Cardiac muscle cell (in vitro differentiated cells and primary cell): ENCODE measurements around the gene ZIC1. TPM values are rescaled to one million over a fixed set of nuclear protein-coding genes. Genes with fewer than 3 reads are reported as not detected.

ENCODE experiments used
- DNase-seq, 2 donors: peaks; one replicate each; pipeline versions ENCODE4 v3.0.0 to v3.0.0-alpha.2; 2010 to 2017; ENCODE audit warnings: low read depth in 1 of 2, low spot score in 1 of 2
- H3K27ac ChIP-seq: fragments of 200-600 bp; sonication (generic); 2 replicates; pipeline ENCODE4 v1.5.1; 2016
- H3K27me3 ChIP-seq: fragments of 200-600 bp; sonication (generic); 2 replicates; pipeline ENCODE4 v1.6.0; 2016; ENCODE audit warnings: control low read depth
- H3K36me3 ChIP-seq: fragments of 200-600 bp; sonication (generic); 2 replicates; pipeline ENCODE4 v1.5.1; 2016; ENCODE audit warnings: control low read depth
- H3K4me1 ChIP-seq: fragments of 200-600 bp; sonication (generic); 2 replicates; pipeline ENCODE4 v1.8.1; 2017; ENCODE audit warnings: low read depth, mild to moderate bottlenecking, mixed run types
- H3K4me3 ChIP-seq: fragments of 200-600 bp; sonication (generic); 2 replicates; pipeline ENCODE4 v1.5.1; 2016; ENCODE audit warnings: mild to moderate bottlenecking
- H3K9me3 ChIP-seq: fragments of 200-600 bp; sonication (generic); 2 replicates; pipeline ENCODE4 v1.5.1; 2017; ENCODE audit warnings: low read depth, mild to moderate bottlenecking, control low read depth
- polyA plus RNA-seq: library from polyadenylated mRNA; unstranded; fragments of >200 nt; fragmentation: Nextera tagmentation; extraction: Ambion mirVana; gene quantifications from 2 replicates; pipeline ENCODE4 v1.2.1, GENCODE V29; 2016
- total RNA-seq: library from RNA; depleted of rRNA; stranded (reverse); fragments of >200 nt; gene quantifications from 2 replicates; pipeline ENCODE4 v1.2.3, GENCODE V29; 2016
- TF ChIP-seq, protein P1 (sequence below): IDR thresholded peaks from 2 replicates; pipeline ENCODE4 v1.5.1; 2012; ENCODE audit warnings: low read depth, mild to moderate bottlenecking, low read length

Gene ZIC1
- total and polyA plus RNA-seq, 2 experiments from 2014 or later, result 0.35 TPM; not detected in 1

DNA sequence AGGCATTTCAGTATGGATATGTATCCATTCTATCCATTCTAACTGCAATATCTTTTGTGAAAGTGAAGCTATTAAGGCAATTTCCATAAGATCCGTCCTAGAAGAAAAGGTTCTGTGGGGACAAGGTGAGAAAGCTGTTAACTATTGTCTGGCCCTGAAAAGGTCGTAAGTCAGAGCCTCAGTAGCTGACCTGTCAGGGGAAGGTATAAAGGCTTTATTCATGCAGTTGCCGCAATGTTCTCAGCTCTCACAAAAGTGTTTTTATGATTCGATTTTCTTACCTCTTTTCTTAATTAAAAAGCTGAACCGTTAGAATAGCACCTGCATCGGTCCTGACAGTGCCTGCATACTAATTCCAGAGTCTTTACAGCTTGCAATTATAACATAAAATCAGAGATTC, 27.6 kb upstream of the ZIC1 start:
- Histone ChIP-seq H3K4me3 (no peak overlapping the region), H3K27ac (no peak overlapping the region), H3K27me3 (peaks cover 100% of the 10 kb centered on the region), H3K9me3 (no peaks in the 10 kb centered on the region), H3K4me1 (no peaks in the 10 kb centered on the region), H3K36me3 (no peaks in the 10 kb centered on the region)
- DNase-seq, result no peak
- TF ChIP-seq, protein P1, sequence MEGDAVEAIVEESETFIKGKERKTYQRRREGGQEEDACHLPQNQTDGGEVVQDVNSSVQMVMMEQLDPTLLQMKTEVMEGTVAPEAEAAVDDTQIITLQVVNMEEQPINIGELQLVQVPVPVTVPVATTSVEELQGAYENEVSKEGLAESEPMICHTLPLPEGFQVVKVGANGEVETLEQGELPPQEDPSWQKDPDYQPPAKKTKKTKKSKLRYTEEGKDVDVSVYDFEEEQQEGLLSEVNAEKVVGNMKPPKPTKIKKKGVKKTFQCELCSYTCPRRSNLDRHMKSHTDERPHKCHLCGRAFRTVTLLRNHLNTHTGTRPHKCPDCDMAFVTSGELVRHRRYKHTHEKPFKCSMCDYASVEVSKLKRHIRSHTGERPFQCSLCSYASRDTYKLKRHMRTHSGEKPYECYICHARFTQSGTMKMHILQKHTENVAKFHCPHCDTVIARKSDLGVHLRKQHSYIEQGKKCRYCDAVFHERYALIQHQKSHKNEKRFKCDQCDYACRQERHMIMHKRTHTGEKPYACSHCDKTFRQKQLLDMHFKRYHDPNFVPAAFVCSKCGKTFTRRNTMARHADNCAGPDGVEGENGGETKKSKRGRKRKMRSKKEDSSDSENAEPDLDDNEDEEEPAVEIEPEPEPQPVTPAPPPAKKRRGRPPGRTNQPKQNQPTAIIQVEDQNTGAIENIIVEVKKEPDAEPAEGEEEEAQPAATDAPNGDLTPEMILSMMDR, result no peak

DNA sequence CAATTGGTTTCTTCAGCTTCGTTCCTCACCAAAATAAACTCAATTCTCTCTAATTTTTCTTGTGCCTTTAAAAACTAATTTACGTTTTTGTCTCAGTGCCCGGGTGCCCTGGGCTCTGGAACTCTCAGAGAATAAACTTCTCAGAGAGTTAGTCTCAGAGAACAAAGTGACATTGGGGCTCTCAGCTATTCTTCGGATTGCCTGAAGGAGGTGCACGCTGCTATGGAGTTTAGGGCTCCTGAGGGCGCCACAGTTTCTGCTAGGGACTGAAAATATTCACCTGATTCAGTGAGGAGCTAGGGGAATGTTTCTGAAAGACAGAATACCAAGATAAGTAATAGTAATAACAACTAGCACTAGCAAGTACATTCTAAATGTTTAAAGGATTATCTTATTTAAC, 25.5 kb upstream of the ZIC1 start:
- no peaks in the 10 kb centered on the region for H3K4me1 ChIP-seq
- TF ChIP-seq, protein P1, result peak; percentile 40
- no peak overlapping the region for H3K27ac ChIP-seq

DNA sequence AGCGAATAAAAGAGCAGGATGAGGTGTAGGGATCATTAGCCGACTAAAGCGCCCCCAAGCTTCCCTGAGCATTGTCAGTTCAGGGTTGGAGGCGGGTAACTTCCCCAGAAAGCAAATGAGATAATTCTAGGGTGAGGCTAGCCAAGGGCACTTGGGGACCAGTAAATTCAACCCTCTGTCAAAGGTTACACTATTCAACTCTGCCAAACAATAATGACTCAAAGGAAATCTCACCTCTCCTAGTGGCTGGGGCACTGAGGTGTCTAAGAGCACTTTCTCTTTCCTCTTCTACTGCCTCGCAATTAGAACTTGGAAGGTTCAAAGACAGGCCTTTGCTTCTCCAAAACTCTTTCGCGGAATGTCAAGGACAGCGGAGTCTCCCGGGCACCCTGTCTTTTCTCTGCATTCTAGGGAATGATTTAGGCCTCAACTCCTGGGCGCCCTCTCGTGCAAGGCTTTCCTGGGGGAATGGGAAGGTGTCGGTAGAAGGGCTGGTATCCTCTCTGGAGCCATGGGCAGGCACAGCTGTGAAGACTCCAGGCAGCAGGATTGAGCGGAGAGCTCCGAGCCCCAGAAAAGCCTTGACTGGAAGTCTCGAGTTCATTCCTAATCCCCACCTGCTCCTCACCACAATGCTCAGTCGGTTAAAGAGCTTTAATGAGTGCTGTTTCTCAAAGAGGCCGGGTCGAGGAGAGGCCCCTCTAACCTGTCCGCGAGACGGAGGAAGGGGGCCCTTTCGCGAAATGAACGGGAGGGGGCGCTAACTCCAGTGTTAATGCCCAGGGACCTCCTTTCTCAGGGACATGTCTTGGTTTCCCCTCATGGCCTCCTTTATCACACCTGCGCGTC, 24.7 kb upstream of the ZIC1 start:
- Histone ChIP-seq H3K27me3 (peaks cover 100% of the 10 kb centered on the region), H3K36me3 (no peaks in the 10 kb centered on the region), H3K27ac (no peak overlapping the region), H3K4me3 (no peak overlapping the region), H3K4me1 (no peaks in the 10 kb centered on the region), H3K9me3 (no peaks in the 10 kb centered on the region)
- TF ChIP-seq, protein P1, result no peak
- no peak for DNase-seq

More for the DNA sequence above, 25.5 kb upstream of the ZIC1 start:
- no peak overlapping the region for H3K4me3 ChIP-seq
- no peaks in the 10 kb centered on the region for H3K9me3 ChIP-seq
- DNase-seq, result peak in 1 of 2 donors; percentile 54
- H3K27me3 ChIP-seq, result peaks cover 100% of the 10 kb centered on the region
- H3K36me3 ChIP-seq, result no peaks in the 10 kb centered on the region

DNA sequence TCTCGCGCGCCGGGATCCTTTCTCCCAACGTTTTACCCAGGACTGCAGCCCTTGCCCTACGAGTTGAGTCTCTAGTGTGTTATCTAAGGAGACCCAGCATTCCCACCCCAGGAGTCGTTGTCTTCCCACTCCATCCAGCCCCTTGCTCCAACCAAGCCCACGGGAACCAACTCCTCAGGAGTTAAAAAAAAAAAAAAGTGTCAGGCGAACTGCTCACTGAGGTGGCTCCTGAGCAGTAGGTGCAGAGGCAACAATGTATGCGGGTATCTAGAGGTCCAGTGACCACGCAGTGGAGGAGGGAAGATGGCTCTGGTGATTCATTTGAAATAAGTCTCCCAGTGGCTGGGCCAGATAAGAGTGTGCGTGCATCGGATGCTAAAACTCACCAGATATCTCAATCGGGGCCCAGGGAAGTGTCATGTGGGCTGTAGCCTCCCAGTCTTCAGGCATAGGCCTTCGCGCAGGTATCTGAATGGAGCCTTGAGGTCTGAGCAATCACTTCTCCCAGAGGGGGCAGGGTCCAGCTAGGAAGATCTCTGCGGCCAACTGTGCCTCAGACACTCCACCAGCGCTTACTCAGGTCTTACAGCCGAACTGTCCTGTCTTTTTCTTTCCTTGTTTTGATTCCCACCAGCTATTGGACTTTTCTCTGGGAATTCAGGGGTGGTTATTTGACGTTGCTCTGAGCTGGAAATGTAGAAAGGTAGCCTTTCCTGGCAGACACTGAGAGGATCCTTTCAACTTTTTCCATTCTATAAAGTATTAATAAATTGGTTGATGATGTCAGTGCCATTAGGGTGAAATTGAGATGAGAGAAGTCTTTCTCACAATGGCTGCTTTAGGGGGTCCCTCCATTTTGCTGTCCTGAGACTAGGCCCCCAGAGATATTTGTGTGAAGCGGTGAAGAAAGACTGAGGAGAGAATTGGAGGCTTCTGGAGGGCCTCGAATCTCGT, 23.8 kb upstream of the ZIC1 start:
- no peak for DNase-seq
- TF ChIP-seq, protein P1, result no peak
- Histone ChIP-seq H3K27me3 (peaks cover 100% of the 10 kb centered on the region), H3K4me1 (no peaks in the 10 kb centered on the region), H3K36me3 (no peaks in the 10 kb centered on the region), H3K27ac (no peak overlapping the region), H3K4me3 (no peak overlapping the region), H3K9me3 (no peaks in the 10 kb centered on the region)

DNA sequence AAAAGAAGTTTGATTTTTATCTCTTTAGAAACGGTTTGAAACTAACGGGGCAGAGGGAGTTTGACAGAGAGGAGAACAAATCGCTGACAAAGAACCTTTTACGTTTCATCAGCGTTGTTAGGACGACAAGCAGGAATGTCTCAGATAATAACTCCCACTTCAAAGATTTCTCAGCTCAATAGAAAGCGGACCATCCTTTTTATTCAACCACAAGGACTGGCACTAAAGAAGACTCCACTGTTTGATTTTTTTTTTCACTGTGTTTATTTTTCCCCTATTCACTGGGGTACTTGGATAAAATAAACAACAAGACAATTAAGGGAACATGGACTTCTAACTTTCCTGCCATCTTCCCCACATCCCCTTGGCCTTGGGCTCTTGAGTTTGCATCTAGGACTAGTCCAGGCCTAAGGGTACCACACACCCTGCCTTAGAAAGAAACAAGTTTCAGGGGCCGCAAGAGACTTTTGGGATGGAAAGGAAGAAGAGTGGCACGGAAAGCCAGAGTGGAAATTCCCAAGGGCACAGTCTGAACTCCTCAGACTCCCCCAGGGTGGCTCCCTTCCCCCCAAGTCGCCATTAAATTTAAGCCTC, 21.8 kb upstream of the ZIC1 start:
- Histone ChIP-seq H3K9me3 (no peaks in the 10 kb centered on the region), H3K27me3 (peaks cover 100% of the 10 kb centered on the region), H3K27ac (no peak overlapping the region), H3K4me3 (no peak overlapping the region), H3K36me3 (no peaks in the 10 kb centered on the region), H3K4me1 (no peaks in the 10 kb centered on the region)
- TF ChIP-seq, protein P1, result no peak
- DNase-seq, result no peak
